ENCODE results near the gene ZNF776. TPM values are rescaled to one million over a fixed set of nuclear protein-coding genes. Genes with fewer than 3 reads are reported as not detected.
A peak's percentile ranks its signal among the peaks of the same experiment; 100 is the strongest.

The ZNF776 gene
- total RNA-seq, 1 donor from 2014 or later: 15.1 TPM

DNA sequence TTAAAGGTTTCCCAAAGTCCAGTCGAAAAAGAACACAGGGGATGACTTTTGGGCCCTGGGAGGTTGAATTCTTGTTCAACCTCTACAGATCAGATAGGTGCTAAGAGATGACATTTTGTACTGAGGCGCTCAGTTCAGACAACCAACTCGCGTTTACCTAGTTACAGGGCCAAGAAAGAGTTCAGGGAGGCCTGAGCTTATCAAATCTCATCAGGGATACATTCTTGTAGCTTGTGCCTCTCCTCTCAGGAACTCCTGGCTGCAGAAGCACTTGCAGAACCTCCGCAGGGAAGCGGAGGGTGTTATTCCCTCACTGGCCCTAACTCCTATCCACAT is 825 bp downstream of the ZNF776 start:
- Histone ChIP-seq H3K36me3 (peaks cover 25% of the 10 kb centered on the region), H3K27ac (peak overlapping the region; percentile 92), H3K9me3 (peaks cover 15% of the 10 kb centered on the region), H3K4me3 (peak overlapping the region; percentile 91), H3K4me1 (peaks cover 14% of the 10 kb centered on the region), H3K27me3 (no peaks in the 10 kb centered on the region)
- intact Hi-C loops (cut with DNase I): no loop called here
- TF ChIP-seq, protein P1, sequence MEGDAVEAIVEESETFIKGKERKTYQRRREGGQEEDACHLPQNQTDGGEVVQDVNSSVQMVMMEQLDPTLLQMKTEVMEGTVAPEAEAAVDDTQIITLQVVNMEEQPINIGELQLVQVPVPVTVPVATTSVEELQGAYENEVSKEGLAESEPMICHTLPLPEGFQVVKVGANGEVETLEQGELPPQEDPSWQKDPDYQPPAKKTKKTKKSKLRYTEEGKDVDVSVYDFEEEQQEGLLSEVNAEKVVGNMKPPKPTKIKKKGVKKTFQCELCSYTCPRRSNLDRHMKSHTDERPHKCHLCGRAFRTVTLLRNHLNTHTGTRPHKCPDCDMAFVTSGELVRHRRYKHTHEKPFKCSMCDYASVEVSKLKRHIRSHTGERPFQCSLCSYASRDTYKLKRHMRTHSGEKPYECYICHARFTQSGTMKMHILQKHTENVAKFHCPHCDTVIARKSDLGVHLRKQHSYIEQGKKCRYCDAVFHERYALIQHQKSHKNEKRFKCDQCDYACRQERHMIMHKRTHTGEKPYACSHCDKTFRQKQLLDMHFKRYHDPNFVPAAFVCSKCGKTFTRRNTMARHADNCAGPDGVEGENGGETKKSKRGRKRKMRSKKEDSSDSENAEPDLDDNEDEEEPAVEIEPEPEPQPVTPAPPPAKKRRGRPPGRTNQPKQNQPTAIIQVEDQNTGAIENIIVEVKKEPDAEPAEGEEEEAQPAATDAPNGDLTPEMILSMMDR (IDR thresholded peaks at IDR 0.05): no peak
- DNase-seq (no peak), ATAC-seq (no peak)

DNA sequence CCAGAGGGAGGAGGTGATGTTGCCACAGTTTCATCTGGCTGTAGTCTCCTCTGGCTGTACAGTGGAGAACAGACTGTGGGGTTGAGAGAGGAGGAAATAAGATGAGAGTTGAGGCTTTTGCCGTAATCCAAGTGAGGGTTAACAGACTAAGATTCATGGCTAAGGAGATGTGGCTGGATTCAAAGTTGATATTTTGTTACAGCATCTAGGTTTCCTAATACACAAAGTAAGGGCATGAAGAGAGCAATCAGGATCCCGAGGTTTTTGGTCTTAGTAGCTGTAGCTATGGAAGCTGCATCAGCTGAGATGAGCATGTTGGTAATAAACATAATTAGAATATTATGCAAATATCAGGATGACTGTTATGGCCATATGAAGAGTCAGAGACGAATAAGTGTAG is 1.4 kb downstream of the ZNF776 start:
- H3K4me1 ChIP-seq: peaks cover 14% of the 10 kb centered on the region
- H3K36me3 ChIP-seq: peaks cover 31% of the 10 kb centered on the region
- TF ChIP-seq, protein P1 (IDR thresholded peaks at IDR 0.05): no peak
- H3K4me3 ChIP-seq: peak overlapping the region; percentile 91
- DNase-seq (no peak), ATAC-seq (no peak)
- intact Hi-C loops (cut with DNase I): no loop called here
- H3K9me3 ChIP-seq: peaks cover 20% of the 10 kb centered on the region
- no peak overlapping the region for H3K27ac ChIP-seq
- H3K27me3 ChIP-seq: no peaks in the 10 kb centered on the region

DNA sequence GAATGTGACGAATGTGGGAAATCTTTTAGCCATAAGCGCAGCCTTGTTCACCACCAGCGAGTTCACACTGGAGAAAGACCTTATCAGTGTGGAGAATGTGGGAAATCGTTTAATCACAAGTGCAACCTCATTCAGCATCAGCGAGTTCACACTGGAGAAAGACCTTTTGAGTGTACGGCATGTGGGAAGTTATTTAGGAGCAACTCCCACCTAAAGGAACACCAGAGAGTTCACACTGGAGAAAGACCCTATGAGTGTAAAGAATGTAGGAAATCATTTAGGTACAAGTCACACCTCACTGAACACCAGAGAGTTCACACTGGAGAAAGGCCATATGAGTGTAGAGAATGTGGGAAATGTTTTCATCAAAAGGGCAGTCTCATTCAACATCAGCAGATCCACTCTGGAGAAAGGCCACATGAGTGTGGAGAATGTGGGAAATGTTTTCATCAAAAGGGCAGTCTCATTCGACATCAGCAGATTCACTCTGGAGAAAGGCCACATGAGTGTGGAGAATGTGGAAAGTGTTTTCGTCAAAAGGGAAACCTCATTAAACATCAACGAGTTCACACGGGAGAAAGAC is 7.6 kb downstream of the ZNF776 start:
- H3K27ac ChIP-seq: no peak overlapping the region
- intact Hi-C loops (cut with DNase I): no loop called here
- ATAC-seq (no peak), DNase-seq (no peak)
- peaks cover 47% of the 10 kb centered on the region for H3K9me3 ChIP-seq
- peaks cover 59% of the 10 kb centered on the region for H3K36me3 ChIP-seq
- no peaks in the 10 kb centered on the region for H3K4me1 ChIP-seq
- no peaks in the 10 kb centered on the region for H3K27me3 ChIP-seq
- H3K4me3 ChIP-seq: no peak overlapping the region
- TF ChIP-seq, protein P1 (IDR thresholded peaks at IDR 0.05): no peak

DNA sequence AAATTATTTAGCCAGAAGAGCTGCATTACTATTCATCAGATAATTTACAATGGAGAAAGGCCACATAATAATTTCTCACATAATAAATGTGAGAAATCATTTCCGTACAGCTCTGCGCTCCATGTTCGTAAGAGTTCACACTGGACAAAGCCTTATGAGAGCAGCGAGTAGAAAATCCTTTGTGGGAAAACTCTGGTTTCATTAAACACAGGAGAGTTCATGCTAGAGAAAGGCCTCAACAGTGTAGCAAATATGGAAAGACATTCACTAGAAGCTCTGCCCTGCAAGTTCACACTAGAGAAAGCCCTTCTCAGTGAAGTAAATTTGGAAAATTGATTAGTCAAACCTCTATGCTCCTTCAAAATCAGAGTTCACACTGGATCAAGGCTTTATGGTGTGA is 8.4 kb downstream of the ZNF776 start:
- Histone ChIP-seq H3K27ac (no peak overlapping the region), H3K9me3 (peaks cover 40% of the 10 kb centered on the region), H3K4me1 (no peaks in the 10 kb centered on the region), H3K4me3 (no peak overlapping the region), H3K36me3 (peaks cover 58% of the 10 kb centered on the region), H3K27me3 (no peaks in the 10 kb centered on the region)
- DNase-seq (no peak), ATAC-seq (no peak)
- intact Hi-C loops (cut with DNase I): no loop called here
- TF ChIP-seq, protein P1 (IDR thresholded peaks at IDR 0.05): no peak

DNA sequence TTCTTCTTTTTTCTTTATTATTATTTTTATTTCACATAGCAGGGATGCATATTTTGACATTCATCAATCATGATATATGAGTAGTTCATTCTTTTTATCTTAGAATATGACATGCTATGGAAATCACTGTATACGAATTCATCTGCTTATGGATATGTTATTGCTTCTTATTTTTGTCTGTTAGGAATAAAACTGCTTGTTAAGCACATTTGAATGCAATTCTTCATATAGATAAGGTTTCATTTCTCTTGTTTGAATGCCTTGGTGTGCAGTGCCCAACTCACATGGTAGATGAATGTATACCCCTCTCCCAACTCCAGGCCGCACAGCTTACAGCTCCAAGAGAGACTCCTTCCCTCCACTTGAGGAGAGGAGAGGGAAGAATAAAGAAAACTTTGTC is 11.3 kb downstream of the ZNF776 start:
- ATAC-seq (no peak), DNase-seq (no peak)
- H3K4me3 ChIP-seq: no peak overlapping the region
- peaks cover 29% of the 10 kb centered on the region for H3K36me3 ChIP-seq
- no peak overlapping the region for H3K27ac ChIP-seq
- intact Hi-C loops (cut with DNase I): no loop called here
- no peaks in the 10 kb centered on the region for H3K4me1 ChIP-seq
- TF ChIP-seq, protein P1 (IDR thresholded peaks at IDR 0.05): no peak
- H3K27me3 ChIP-seq: no peaks in the 10 kb centered on the region
- peaks cover 29% of the 10 kb centered on the region for H3K9me3 ChIP-seq

DNA sequence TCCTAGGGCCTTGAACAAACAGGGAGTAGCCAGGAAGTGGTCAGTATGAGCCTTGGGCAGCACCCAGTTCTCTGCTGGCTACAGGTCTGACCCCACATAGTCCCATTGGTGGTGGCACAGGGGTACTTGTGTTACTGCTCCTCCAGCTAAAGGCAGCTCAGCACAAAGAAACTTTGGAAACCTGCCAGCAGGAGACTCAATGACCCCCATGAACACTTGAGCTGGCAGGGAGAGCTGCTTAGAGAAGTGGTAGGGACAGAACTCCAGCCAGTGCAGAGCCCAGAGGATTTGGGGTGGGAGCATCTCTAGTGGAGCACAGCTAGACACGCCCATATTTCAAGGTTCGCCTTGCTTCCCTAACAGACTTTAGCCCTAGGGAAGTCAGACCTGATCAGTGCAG is 12.5 kb downstream of the ZNF776 start:
- Histone ChIP-seq H3K4me3 (no peak overlapping the region), H3K9me3 (peaks cover 18% of the 10 kb centered on the region), H3K27me3 (no peaks in the 10 kb centered on the region), H3K27ac (no peak overlapping the region), H3K36me3 (peaks cover 18% of the 10 kb centered on the region), H3K4me1 (no peaks in the 10 kb centered on the region)
- DNase-seq (no peak), ATAC-seq (no peak)
- intact Hi-C loops (cut with DNase I): no loop called here
- TF ChIP-seq, protein P1 (IDR thresholded peaks at IDR 0.05): no peak

All from upper lobe of right lung (tissue), 1 donor.